ENCODE results near the gene TSGA10. TPM values are rescaled to one million over a fixed set of nuclear protein-coding genes. Genes with fewer than 3 reads are reported as not detected.

TSGA10 gene, protein sequence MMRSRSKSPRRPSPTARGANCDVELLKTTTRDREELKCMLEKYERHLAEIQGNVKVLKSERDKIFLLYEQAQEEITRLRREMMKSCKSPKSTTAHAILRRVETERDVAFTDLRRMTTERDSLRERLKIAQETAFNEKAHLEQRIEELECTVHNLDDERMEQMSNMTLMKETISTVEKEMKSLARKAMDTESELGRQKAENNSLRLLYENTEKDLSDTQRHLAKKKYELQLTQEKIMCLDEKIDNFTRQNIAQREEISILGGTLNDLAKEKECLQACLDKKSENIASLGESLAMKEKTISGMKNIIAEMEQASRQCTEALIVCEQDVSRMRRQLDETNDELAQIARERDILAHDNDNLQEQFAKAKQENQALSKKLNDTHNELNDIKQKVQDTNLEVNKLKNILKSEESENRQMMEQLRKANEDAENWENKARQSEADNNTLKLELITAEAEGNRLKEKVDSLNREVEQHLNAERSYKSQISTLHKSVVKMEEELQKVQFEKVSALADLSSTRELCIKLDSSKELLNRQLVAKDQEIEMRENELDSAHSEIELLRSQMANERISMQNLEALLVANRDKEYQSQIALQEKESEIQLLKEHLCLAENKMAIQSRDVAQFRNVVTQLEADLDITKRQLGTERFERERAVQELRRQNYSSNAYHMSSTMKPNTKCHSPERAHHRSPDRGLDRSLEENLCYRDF
- 2.3 to 5.4 TPM (median 3.9 TPM) in 5 replicates for total RNA-seq (2022; extraction: Qiagen RNA extraction)

DNA sequence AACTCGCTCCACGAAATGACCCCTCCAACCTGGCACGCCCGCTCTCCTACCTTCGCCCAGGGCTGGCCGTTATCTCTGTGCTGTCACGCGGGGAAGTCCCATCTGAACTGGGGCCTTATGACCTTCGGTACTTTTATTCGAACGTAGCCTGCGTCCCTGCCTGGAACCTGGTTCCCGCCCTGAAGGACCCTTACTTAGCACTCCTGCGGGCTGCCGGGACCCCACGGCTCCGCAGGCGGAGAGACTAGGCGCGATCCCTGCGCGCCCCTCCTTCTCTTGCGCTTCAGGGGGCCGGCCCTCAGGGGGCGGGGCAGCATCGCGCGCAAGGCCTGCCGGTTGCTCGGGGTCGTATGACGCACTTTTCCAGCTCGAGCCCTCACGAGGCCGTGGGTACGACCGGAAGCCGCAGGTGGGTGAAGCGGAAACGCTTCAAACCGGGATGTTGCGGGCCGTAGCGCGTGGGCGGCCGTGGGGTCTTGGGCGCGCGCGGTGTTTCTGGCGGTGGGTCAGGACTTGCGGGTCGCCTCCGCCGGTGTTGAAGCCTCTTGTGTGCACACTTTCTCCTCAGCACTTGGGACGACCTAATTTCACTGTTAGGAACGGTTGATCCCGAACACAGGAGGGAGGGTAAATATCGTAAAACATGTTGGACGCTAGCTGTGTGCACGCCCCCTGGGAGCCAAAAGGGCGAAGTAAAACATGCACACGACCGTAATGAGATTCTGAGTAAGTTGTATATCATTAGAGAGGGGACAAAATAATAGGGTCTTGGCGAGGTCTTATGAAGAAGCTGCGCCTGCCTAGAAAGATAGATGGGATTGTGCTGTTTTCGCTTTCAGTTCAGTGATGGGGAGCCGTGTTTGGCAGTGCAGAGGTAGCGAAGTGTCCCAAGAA, at the start of gene TSGA10, which contains the start of gene LIPT1:
Gene TSGA10, minus strand, starts transcription at position 300 of the 894 bp plus-strand sequence. CDS start 45,503 bp downstream, outside the sequence.
Gene LIPT1, plus strand, starts transcription at position 325 of the 894 bp plus-strand sequence. CDS start 6,991 bp downstream, outside the sequence.

DNA sequence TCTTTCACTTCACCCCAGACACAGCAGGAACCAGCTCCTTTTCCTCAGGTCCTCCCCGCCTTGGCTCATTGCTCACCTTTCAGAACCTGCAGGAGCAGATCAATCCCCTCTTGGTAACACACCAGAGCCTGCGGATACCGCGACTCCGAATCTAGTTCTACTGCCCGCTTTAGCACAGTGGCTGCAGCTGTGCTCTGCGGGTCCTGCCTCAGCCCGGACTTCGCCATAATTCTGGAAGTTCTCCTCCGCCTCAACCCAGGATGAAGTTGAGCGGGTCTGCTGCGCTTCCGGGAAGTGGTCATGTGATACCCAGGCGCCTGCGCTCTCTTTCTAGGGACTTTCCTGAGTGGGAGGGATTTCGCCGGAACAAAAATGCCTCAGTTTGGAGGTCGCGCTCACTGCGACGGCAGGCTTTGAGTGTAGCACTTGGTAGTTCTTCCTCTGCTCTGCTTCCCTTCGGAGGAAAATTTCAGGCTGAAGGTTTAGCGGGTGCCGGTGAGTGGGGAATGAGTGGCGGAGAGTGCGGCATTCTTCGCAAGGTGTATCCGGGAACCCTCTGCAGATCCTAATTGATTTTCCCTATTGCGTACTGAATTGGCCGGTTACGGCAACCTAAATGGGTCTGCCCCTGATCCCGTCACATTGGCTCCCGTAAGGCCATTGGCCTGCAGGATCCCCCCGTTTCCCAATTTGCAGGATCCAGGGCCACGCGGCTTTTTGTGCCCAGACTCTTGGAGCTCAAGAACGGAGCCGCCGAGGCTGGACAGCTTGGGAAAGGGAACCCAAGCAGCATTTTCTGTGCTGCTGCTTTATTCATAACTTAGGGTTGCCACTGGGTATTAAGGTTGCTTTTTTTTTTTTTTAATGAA, 26.2 kb upstream of the TSGA10 start, which contains the start of the genes MITD1 and MRPL30:
Gene MITD1, minus strand, starts transcription at position 304 of the 869 bp plus-strand sequence. Its CDS starts 77 bp downstream, at position 227.
Gene MRPL30, plus strand, starts transcription at position 430 of the 869 bp plus-strand sequence. CDS start 5,020 bp downstream, outside the sequence.

DNA sequence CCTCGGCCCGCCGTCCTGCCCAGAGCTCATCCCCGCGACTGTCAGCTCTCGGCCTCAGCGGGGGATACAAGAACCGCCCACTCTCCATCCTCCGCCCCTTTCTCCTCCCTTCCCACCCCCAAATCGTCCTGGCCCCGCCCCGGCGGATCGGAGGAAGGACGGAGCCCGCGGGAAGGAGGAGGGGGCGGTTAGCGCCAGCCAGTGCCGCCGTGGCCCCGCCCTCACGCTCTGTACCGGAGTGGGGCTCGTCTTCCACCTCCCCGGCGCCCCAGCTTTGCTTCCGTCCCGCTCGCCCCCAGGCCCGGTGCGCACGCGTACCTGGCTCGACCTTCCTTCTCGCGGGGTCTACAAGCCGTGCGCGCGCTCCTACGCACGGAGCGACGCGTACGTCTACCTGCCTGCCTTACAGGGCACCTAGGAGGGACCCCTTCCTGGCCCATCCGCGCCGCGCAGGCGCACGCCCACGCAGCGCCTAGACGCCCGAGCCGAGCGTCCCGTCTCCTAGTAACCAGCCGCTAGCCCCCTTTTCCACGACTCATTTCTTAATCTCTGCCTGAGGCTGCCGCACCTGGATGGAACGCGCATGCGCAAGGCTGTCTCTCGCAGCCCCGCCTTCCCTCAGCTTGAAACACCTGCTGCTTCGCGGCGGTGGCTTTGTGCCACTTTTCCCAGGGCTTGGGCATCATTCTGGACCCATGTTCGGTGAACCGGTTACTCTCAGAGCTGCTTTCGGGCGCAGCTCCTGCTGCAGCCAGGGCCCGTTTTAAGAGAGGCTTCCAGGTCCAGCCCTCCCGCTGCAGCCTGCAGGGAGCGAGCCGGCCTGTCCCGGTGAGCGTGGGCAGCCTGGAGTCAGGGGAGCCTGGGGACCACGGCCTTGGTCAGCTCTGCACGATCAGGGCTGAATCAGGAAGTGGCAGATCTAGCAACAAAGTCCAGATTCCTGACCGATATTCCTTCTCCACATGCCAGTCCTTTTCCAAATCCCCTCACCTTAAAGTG, 13.3 kb downstream of the TSGA10 start, which contains the start of gene C2orf15:
Gene C2orf15, plus strand, starts transcription at position 598 of the 999 bp plus-strand sequence. CDS start 8,852 bp downstream, outside the sequence.

Other genes with a start within 250 kb of the TSGA10 start
- gene CRACDL, start 218.7 kb downstream of the TSGA10 start, total RNA-seq (2022; extraction: Qiagen RNA extraction): 3.4 to 4.6 TPM (median 3.7 TPM) in 5 replicates
- gene C2orf15, start 13.2 kb downstream of the TSGA10 start, total RNA-seq (2022; extraction: Qiagen RNA extraction): 0.50 to 0.70 TPM (median 0.64 TPM) in 5 replicates
- gene LIPT1, start within 50 bp of the TSGA10 start, total RNA-seq (2022; extraction: Qiagen RNA extraction): 2.9 to 4.6 TPM (median 3.4 TPM) in 5 replicates
- 20.7 to 25.4 TPM (median 22.1 TPM) in 5 replicates for gene MITD1, start 26.1 kb upstream of the TSGA10 start, total RNA-seq (2022; extraction: Qiagen RNA extraction)
- 29.9 to 59.1 TPM (median 30.5 TPM) in 5 replicates for gene MRPL30, start 26.2 kb upstream of the TSGA10 start, total RNA-seq (2022; extraction: Qiagen RNA extraction)
- not detected in 5 replicates for gene LYG2, start 100.7 kb upstream of the TSGA10 start, total RNA-seq (2022; extraction: Qiagen RNA extraction)
- gene LYG1, start 146.3 kb upstream of the TSGA10 start, total RNA-seq (2022; extraction: Qiagen RNA extraction): 1.0 to 2.2 TPM (median 1.7 TPM) in 5 replicates
- 39.1 to 50.7 TPM (median 39.6 TPM) in 5 replicates for gene TXNDC9, start 181.4 kb upstream of the TSGA10 start, total RNA-seq (2022; extraction: Qiagen RNA extraction)
- gene EIF5B, start 182.4 kb upstream of the TSGA10 start, total RNA-seq (2022; extraction: Qiagen RNA extraction): 51.2 to 70.1 TPM (median 51.6 TPM) in 5 replicates

All from A549 treated with AZD2906 at 1 μM for 4 hours (cell line).